ENCODE results near the gene NRCAM. TPM values are rescaled to one million over a fixed set of nuclear protein-coding genes. Genes with fewer than 3 reads are reported as not detected.

The NRCAM gene
- total and polyA plus RNA-seq, 2 of the 8 experiments (the other 6 are each of a cell fraction or from before 2014, with no cell fraction given), result 2.7 to 3.8 TPM

DNA sequence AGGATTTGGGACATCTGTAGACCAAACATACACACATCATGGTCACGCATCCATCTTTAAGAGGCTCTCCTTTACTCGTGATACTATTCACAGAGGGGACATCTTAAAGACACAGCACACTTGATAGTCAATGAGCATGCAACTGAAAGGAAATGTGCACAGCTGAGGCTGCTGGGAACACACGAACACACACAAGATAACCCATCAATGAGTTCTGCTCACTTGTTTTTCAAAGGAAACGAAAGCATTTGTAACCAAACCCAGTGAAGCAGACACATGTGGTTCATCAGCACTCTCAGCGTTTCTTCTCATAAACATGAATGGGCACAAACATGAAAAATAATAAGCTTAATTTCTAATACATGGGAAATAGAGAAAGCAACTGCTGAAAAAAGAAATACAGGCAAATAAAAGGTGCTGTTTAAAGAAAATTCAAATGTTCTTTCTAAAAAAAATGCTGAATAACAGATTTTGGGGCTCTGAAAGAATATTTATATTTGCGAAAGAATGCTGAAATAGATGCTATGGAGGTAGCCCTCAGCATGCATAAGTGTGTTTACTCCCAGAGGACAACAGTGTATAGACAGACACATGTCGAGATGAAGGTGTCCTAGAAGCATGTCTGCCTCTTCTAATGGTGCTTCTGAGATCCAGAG is 266.4 kb downstream of the NRCAM start (continued):
- TF ChIP-seq, protein P1, sequence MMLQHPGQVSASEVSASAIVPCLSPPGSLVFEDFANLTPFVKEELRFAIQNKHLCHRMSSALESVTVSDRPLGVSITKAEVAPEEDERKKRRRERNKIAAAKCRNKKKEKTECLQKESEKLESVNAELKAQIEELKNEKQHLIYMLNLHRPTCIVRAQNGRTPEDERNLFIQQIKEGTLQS (IDR thresholded peaks at IDR 0.05; ENCODE audit: insufficient read depth, low read depth, low read length), result no peak

Measured in H1 (cell line).